NB4 (cell line): ENCODE data around the gene SLC45A1.

ENCODE experiments used
- DNase-seq: peaks from one replicate; pipeline ENCODE4 v3.0.0; 2010; ENCODE audit warnings: low read depth
- H3K4me3 ChIP-seq: one replicate; pipeline ENCODE4 v1.5.1; 2011; ENCODE audit warnings: mild to moderate bottlenecking, low read depth, low read length, moderate library complexity
- CTCF ChIP-seq: IDR thresholded peaks from one replicate; pipeline ENCODE4 v1.5.1; 2012; ENCODE audit warnings: low read depth, low read length
- MAX ChIP-seq: IDR thresholded peaks from 2 replicates; pipeline ENCODE4 v1.6.1; 2011; ENCODE audit warnings: low read depth, low read length
- MYC ChIP-seq: IDR thresholded peaks from 2 replicates; pipeline ENCODE4 v1.6.1; 2011; ENCODE audit warnings: low read depth, low read length
- POLR2A ChIP-seq: IDR thresholded peaks from 2 replicates; pipeline ENCODE4 v1.6.1; 2011; ENCODE audit warnings: mild to moderate bottlenecking; ENCODE audit not compliant: insufficient read length; ENCODE audit errors: extremely low read depth

Gene SLC45A1

GRCh38 chr1:8348777-8349472, 31.0 kb downstream of the SLC45A1 start:
- TF ChIP-seq POLR2A (no peak), CTCF (peak; percentile 70)
- peak; percentile 71 for DNase-seq
- H3K4me3 ChIP-seq: no peak overlapping the region

- DNase-seq: no peak
- H3K4me3 ChIP-seq: no peak overlapping the region
- no peak for TF ChIP-seq MYC
- no peak for TF ChIP-seq POLR2A
- TF ChIP-seq MAX: no peak
- TF ChIP-seq CTCF: no peak
These were observed 31.6 kb downstream of the SLC45A1 start for GRCh38 chr1:8349473-8349865.

- no peak for DNase-seq
- TF ChIP-seq MYC (no peak), POLR2A (no peak), CTCF (no peak), MAX (no peak)
- H3K4me3 ChIP-seq: no peak overlapping the region
These were observed 32.0 kb downstream of the SLC45A1 start for GRCh38 chr1:8349961-8350360.

- TF ChIP-seq CTCF (no peak), POLR2A (no peak), MYC (no peak), MAX (no peak)
These were observed 33.2 kb downstream of the SLC45A1 start for GRCh38 chr1:8350914-8351684.

GRCh38 chr1:8351693-8352470, 34.0 kb downstream of the SLC45A1 start:
- TF ChIP-seq CTCF (peak; percentile 67), POLR2A (no peak)
- peak; percentile 30 for DNase-seq
- no peak overlapping the region for H3K4me3 ChIP-seq

More at GRCh38 chr1:8350914-8351684, 33.2 kb downstream of the SLC45A1 start:
- H3K4me3 ChIP-seq: no peak overlapping the region
- no peak for DNase-seq
